Smooth muscle cell (in vitro differentiated cells): ENCODE results near the gene MAD1L1. TPM values are rescaled to one million over a fixed set of nuclear protein-coding genes. Genes with fewer than 3 reads are reported as not detected.

Experiments used
- DNase-seq: peaks from one replicate; lab custom pipeline; 2025; ENCODE audit not compliant: unreplicated experiment; lab: John Stamatoyannopoulos, UW
- H2AFZ ChIP-seq: fragments of 200-600 bp; sonication (generic); 2 replicates; pipeline ENCODE4 v1.6.0; 2016; ENCODE audit warnings: antibody characterized with exemption, low read depth, mild to moderate bottlenecking
- H3F3A ChIP-seq: fragments of 200-600 bp; sonication (generic); 2 replicates; pipeline ENCODE4 v1.6.0; 2017; ENCODE audit warnings: antibody characterized with exemption, low read depth
- H3K27ac ChIP-seq: fragments of 200-600 bp; sonication (generic); 2 replicates; pipeline ENCODE4 v1.5.1; 2016; ENCODE audit warnings: low read depth, mild to moderate bottlenecking
- H3K27me3 ChIP-seq: fragments of 200-600 bp; sonication (generic); 2 replicates; pipeline ENCODE4 v1.6.1; 2016; ENCODE audit warnings: low read depth, mild to moderate bottlenecking
- H3K36me3 ChIP-seq: fragments of 200-600 bp; sonication (generic); 2 replicates; pipeline ENCODE4 v1.5.1; 2016; ENCODE audit warnings: low read depth
- H3K4me1 ChIP-seq: fragments of 200-600 bp; sonication (generic); 2 replicates; pipeline ENCODE4 v1.5.1; 2016; ENCODE audit warnings: low read depth
- H3K4me2 ChIP-seq: fragments of 200-600 bp; sonication (generic); 2 replicates; pipeline ENCODE4 v1.6.0; 2016; ENCODE audit warnings: mild to moderate bottlenecking
- H3K4me3 ChIP-seq: fragments of 200-600 bp; sonication (generic); 2 replicates; pipeline ENCODE4 v1.5.1; 2016; ENCODE audit warnings: mild to moderate bottlenecking
- H3K79me2 ChIP-seq: fragments of 200-600 bp; sonication (generic); 2 replicates; pipeline ENCODE4 v1.6.0; 2016; ENCODE audit warnings: low read depth, mild to moderate bottlenecking
- H3K9ac ChIP-seq: fragments of 200-600 bp; sonication (generic); 2 replicates; pipeline ENCODE4 v1.6.0; 2016; ENCODE audit warnings: low read depth
- H3K9me3 ChIP-seq: fragments of 200-600 bp; sonication (generic); replicated peaks from 2 replicates; pipeline ENCODE4 v1.5.1; 2016; ENCODE audit warnings: low read depth
- H4K20me1 ChIP-seq: fragments of 200-600 bp; sonication (generic); 2 replicates; pipeline ENCODE4 v1.6.0; 2016; ENCODE audit warnings: low read depth
- CTCF ChIP-seq: fragments of 200-600 bp; sonication (generic); IDR thresholded peaks from 2 replicates; pipeline ENCODE4 v1.5.1; 2017; ENCODE audit warnings: borderline replicate concordance, mild to moderate bottlenecking, antibody characterized with exemption; ENCODE audit not compliant: insufficient read depth, poor library complexity, severe bottlenecking
- WGBS: methylation state at CpG from one replicate; pipeline ENCODE4 v1.1.7; 2016; ENCODE audit warnings: low lambda C conversion rate; 5-methylcytosine and 5-hydroxymethylcytosine counted together
- polyA plus RNA-seq: library from polyadenylated mRNA; unstranded; fragments of >200 nt; fragmentation: Nextera tagmentation; extraction: Ambion mirVana; gene quantifications from 2 replicates; pipeline ENCODE4 v1.2.1, GENCODE V29; 2016
- total RNA-seq: library from RNA; depleted of rRNA; stranded (reverse); fragments of >200 nt; gene quantifications from 2 replicates; pipeline ENCODE4 v1.2.3, GENCODE V29; 2014

The MAD1L1 gene
- total and polyA plus RNA-seq, 2 experiments from 2014 or later: 33.4 to 60.7 TPM

DNA sequence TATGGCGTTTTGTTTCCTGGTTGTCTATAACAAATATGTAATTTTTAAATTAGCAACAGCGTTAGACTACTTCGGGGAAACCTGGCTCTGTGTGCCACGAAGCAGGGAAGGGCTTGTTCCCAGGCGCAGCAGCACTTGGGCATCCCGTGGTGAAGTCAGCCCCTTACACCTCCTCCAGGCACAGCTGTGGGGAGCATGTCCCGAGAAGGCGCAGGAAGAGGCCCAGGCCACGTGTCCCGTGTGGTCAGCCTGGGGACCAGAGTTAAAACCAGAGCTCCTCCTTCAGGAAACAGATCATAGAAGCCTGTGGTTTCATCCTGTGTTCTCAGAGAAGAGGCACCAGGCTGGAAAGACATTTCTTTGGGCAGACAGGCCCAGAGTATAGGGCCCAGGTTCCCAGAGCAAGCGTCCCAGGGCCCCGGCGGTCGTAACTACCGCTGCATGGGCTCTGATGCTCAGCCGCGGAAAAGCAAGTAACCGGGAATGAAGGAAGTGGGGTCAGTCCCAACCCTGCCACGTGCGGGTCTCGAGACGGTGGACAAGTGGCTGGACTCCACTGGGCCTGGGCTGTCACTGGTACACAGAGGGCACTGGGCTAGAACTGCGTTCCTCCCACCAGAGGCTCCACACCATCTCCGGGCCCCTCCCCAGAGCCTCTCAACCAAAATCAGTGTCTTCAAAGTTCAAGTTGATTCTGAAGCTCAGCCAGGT, 16.4 kb upstream of the MAD1L1 start:
- H3K36me3 ChIP-seq: no peaks in the 10 kb centered on the region
- DNase-seq: peak; percentile 35
- no peaks in the 10 kb centered on the region for H3K9me3 ChIP-seq
- H3K79me2 ChIP-seq: no peaks in the 10 kb centered on the region
- peak overlapping the region; percentile 64 for H3K4me2 ChIP-seq
- 60% methylated on average over 24 of the region's 24 CpGs for WGBS
- peak overlapping the region; percentile 17 for H3K9ac ChIP-seq
- no peaks in the 10 kb centered on the region for H3K4me1 ChIP-seq
- H3F3A ChIP-seq: no peaks in the 10 kb centered on the region
- H2AFZ ChIP-seq: no peak overlapping the region
- no peak for TF ChIP-seq CTCF
- H3K27ac ChIP-seq: peak overlapping the region; percentile 76
- no peaks in the 10 kb centered on the region for H3K27me3 ChIP-seq
- H4K20me1 ChIP-seq: no peaks in the 10 kb centered on the region
- H3K4me3 ChIP-seq: no peak overlapping the region

GRCh38 chr7:2247141-2247995, 14.6 kb upstream of the MAD1L1 start:
- Histone ChIP-seq H3K9ac (no peak overlapping the region), H3K9me3 (no peaks in the 10 kb centered on the region), H4K20me1 (no peaks in the 10 kb centered on the region), H3K4me3 (no peak overlapping the region), H3K4me1 (peaks cover 5% of the 10 kb centered on the region), H3K4me2 (no peak overlapping the region), H3K27ac (no peak overlapping the region), H3K27me3 (no peaks in the 10 kb centered on the region), H3F3A (no peaks in the 10 kb centered on the region), H3K79me2 (no peaks in the 10 kb centered on the region), H3K36me3 (no peaks in the 10 kb centered on the region), H2AFZ (no peak overlapping the region)
- peak; percentile 59 for TF ChIP-seq CTCF
- WGBS: 74% methylated on average over 36 of the region's 36 CpGs
- DNase-seq: no peak

GRCh38 chr7:2245883-2246675, 13.3 kb upstream of the MAD1L1 start:
- Histone ChIP-seq H3K9ac (no peak overlapping the region), H3K4me1 (peaks cover 9% of the 10 kb centered on the region), H2AFZ (no peak overlapping the region), H3K36me3 (no peaks in the 10 kb centered on the region), H3K9me3 (no peaks in the 10 kb centered on the region), H4K20me1 (no peaks in the 10 kb centered on the region), H3K27me3 (no peaks in the 10 kb centered on the region), H3F3A (no peaks in the 10 kb centered on the region), H3K4me3 (no peak overlapping the region), H3K79me2 (peaks cover 9% of the 10 kb centered on the region), H3K4me2 (no peak overlapping the region), H3K27ac (no peak overlapping the region)
- no peak for DNase-seq
- 95% methylated on average over 22 of the region's 22 CpGs for WGBS
- no peak for TF ChIP-seq CTCF
